Panc1 (cell line): ENCODE measurements around the gene TSNAX. TPM values are rescaled to one million over a fixed set of nuclear protein-coding genes. Genes with fewer than 3 reads are reported as not detected.

Experiments
- ATAC-seq: fragments of 200-7000 bp; cut with Tn5 transposase; 2 replicates; pipeline ENCODE4 v1.9.1; 2020; ENCODE audit warnings: mild to moderate bottlenecking, moderate library complexity
- Bru-seq: library from RNA; stranded (reverse); fragments of 400-500 nt; gene quantifications from one replicate; lab custom pipeline; 2021; lab: Mats Ljungman, UMichigan
- BruChase-seq, 2 experiments: library from RNA; stranded (reverse); fragments of 400-500 nt; gene quantifications; one replicate each; lab custom pipeline; 2021; lab: Mats Ljungman, UMichigan
- BruUV-seq: library from RNA; stranded (reverse); fragments of 400-500 nt; replicated peaks from 2 replicates; lab custom pipeline; 2021; lab: Mats Ljungman, UMichigan
- CTCF ChIA-PET: fragments of 300-600 bp; sonication (Branson Sonifier 250); formaldehyde crosslinking; loops from one replicate; lab custom pipeline; 2022; ENCODE audit warnings: antibody characterized with exemption; lab: Charles Lee
- POLR2A ChIA-PET: fragments of 300-600 bp; sonication (Branson Sonifier 250); formaldehyde crosslinking; loops from one replicate; lab custom pipeline; 2022; ENCODE audit warnings: antibody characterized with exemption; lab: Charles Lee
- DNase-seq: peaks from one replicate; pipeline ENCODE4 v3.0.0-alpha.2; 2010; ENCODE audit warnings: low read depth, low spot score
- H3K27ac ChIP-seq: 2 replicates; pipeline ENCODE4 v1.5.1; 2011; ENCODE audit warnings: mild to moderate bottlenecking, low read length, inconsistent platforms
- H3K27me3 ChIP-seq: fragments of 200-500 bp; sonication (Bioruptor generic); 2 replicates; pipeline ENCODE4 v1.6.0; 2014; ENCODE audit warnings: low read length, inconsistent platforms; ENCODE audit not compliant: control insufficient read depth, insufficient read depth
- H3K36me3 ChIP-seq: fragments of 200-500 bp; sonication (Bioruptor generic); 2 replicates; pipeline ENCODE4 v1.5.1; 2014; ENCODE audit warnings: inconsistent platforms, mild to moderate bottlenecking, low read length, moderate library complexity; ENCODE audit not compliant: control insufficient read depth, insufficient read depth
- H3K4me1 ChIP-seq: 2 replicates; pipeline ENCODE4 v1.5.1; 2011; ENCODE audit warnings: inconsistent platforms, mild to moderate bottlenecking, low read length, moderate library complexity; ENCODE audit not compliant: control insufficient read depth, insufficient read depth
- H3K4me3 ChIP-seq, 2 experiments: 2 replicates each; pipeline ENCODE4 v1.5.1; 2011 to 2012; ENCODE audit warnings: low read depth in 2 of 2, low read length in 2 of 2, mild to moderate bottlenecking in 2 of 2, inconsistent platforms in 1 of 2, moderate library complexity in 1 of 2
- H3K9me3 ChIP-seq: fragments of 200-500 bp; sonication (Bioruptor generic); 2 replicates; pipeline ENCODE4 v1.5.1; 2014; ENCODE audit warnings: low read depth, mild to moderate bottlenecking, inconsistent platforms, low read length, moderate library complexity; ENCODE audit not compliant: control insufficient read depth, insufficient read depth
- POLR2AphosphoS5 ChIP-seq: IDR thresholded peaks from 2 replicates; pipeline ENCODE4 v1.6.1; 2012; ENCODE audit warnings: mild to moderate bottlenecking, low read depth, low read length, moderate library complexity
- SIN3A ChIP-seq: IDR thresholded peaks from 2 replicates; pipeline ENCODE4 v1.6.1; 2012; ENCODE audit warnings: low read depth, mild to moderate bottlenecking, low read length, moderate library complexity, borderline replicate concordance; ENCODE audit not compliant: insufficient read depth
- TCF7L2 ChIP-seq: IDR thresholded peaks from 2 replicates; pipeline ENCODE4 v1.6.1; 2011; ENCODE audit warnings: mild to moderate bottlenecking, low read depth, low read length, inconsistent platforms
- in situ Hi-C: cut with HindIII; loops from 2 replicates; pipeline ENCODE4 v1.10.0; 2016; ENCODE audit warnings: low sequenced_read_pairs, low pct_unique_long_range_greater_than_20kb
- intact Hi-C: fragments of 100-400 bp; cut with micrococcal nuclease; formaldehyde crosslinking; loops from one replicate; pipeline ENCODE4 v1.10.0; 2022; ENCODE audit not compliant: unreplicated experiment
- long read RNA-seq: library from polyadenylated mRNA; unstranded; transcript quantifications from one replicate; pipeline ENCODE4 v2.0.0, GENCODE V29; 2021; ENCODE audit not compliant: unreplicated experiment
- polyA plus RNA-seq: library from polyadenylated mRNA; unstranded; fragments of >200 nt; gene quantifications from one replicate; pipeline ENCODE4 v1.2.1, GENCODE V29; 2012; ENCODE audit warnings: missing spikeins; ENCODE audit not compliant: insufficient read length
- total RNA-seq: library from RNA; stranded (reverse); gene quantifications from one replicate; pipeline ENCODE4 v1.2.1, GENCODE V29; 2021; ENCODE audit not compliant: unreplicated experiment
- TF ChIP-seq, protein P1 (sequence below), 2 experiments: IDR thresholded peaks; 2 replicates each; pipeline ENCODE4 v1.6.1; 2011 to 2012; ENCODE audit warnings: low read depth in 2 of 2, control low read depth in 1 of 2, low read length in 1 of 2, mild to moderate bottlenecking in 1 of 2, moderate library complexity in 1 of 2; ENCODE audit not compliant: insufficient read depth in 1 of 2
- TF ChIP-seq, protein P2 (sequence below): fragments of 450-650 bp; IDR thresholded peaks from 2 replicates; pipeline ENCODE4 v1.5.1; 2017; ENCODE audit warnings: mild to moderate bottlenecking

The TSNAX gene, protein sequence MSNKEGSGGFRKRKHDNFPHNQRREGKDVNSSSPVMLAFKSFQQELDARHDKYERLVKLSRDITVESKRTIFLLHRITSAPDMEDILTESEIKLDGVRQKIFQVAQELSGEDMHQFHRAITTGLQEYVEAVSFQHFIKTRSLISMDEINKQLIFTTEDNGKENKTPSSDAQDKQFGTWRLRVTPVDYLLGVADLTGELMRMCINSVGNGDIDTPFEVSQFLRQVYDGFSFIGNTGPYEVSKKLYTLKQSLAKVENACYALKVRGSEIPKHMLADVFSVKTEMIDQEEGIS
- total RNA-seq (40.0 TPM), Bru-seq, nascent RNA (percentile 95 among the genes with signal in this experiment), BruChase-seq, experiment 1, labeled RNA remaining after a 2-hour chase (percentile 99 among the genes with signal in this experiment), BruChase-seq, experiment 2, labeled RNA remaining after a 6-hour chase (percentile 99 among the genes with signal in this experiment)
- polyA plus RNA-seq: 20.5 TPM
- long read RNA-seq, transcript TSNAX-201 (6 exons, 2,650 nt): major isoform, 51 of 65 reads
- long read RNA-seq, partial matches to known transcripts: 10 of 65 reads
- long read RNA-seq, other reads (novel, unspliced or antisense): 3 of 65 reads

DNA sequence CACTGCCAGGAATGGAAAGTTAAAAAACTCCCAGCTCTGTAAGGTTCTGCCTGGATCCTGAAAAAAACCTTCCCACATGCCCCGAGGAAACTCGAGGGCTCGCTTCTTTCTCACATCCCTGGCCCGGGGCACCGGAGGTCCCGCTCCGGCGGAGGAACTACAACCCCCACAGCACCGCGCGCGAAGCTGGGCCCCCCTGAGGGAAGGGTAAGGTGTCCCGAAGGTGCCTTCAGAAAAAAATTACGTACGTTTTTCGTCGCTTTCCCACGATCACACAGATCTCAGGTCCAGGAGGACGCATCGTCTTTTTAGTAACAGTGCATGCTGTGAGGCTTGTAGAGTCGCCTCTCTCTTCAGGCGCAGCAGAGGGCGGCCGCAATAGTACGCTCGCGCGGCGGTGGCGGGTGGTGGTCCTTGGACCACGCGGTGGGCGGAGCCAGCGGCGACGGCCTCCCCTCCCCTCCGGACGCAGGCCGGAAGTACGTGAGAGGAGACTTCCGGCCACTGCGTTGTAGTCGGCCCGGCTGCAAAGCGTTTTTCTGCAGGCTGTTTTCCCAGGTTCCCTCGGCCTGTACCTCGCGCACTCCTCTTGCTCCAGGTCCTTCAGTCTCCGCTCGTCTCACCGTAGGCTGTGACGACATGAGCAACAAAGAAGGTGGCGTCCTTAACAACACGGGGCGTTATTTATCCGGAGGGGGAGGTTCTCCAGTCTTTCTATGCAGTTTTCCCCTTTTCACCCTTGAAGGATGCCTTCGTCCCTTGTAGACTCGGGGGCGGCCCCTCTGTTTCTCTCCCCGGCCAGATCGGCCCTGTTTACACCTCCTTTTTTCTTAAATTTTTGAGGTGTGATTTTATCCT is at the start of gene TSNAX:
Gene TSNAX, plus strand, starts transcription at position 498 of the 858 bp plus-strand sequence. Its CDS starts 142 bp downstream, at position 640.
- in situ Hi-C loops: no loop called here
- Histone ChIP-seq H3K4me1 (peaks cover 9% of the 10 kb centered on the region), H3K27ac (peak within 1 kb of the TSS; percentile 97), H3K9me3 (no peaks in the 10 kb centered on the region), H3K4me3 (peak within 1 kb of the TSS; percentile 92 to 96), H3K36me3 (peaks cover 16% of the 10 kb centered on the region), H3K27me3 (no peaks in the 10 kb centered on the region)
- CTCF ChIA-PET: interaction anchor here (0.6 kb wide), 1 partner anchor 301 kb away, joined by 7 read pairs; no protein-coding TSS in a partner anchor
- ATAC-seq (peak; percentile 99), DNase-seq (peak; percentile 86)
- BruUV-seq: no TSS peak
- POLR2A ChIA-PET: no interaction called here
- intact Hi-C loops: loop anchor here (2.0 kb wide), 1 partner anchor 106 kb away; the partner anchor contains the start of gene EGLN1
- peak; percentile 52; the same call in 1 of the 2 replicates for TF ChIP-seq SIN3A
- peak; percentile 95 for TF ChIP-seq POLR2AphosphoS5
- TF ChIP-seq TCF7L2: 0 out of 2 replicates have a peak, but pooled peaks have one; percentile 37
- TF ChIP-seq, protein P1, sequence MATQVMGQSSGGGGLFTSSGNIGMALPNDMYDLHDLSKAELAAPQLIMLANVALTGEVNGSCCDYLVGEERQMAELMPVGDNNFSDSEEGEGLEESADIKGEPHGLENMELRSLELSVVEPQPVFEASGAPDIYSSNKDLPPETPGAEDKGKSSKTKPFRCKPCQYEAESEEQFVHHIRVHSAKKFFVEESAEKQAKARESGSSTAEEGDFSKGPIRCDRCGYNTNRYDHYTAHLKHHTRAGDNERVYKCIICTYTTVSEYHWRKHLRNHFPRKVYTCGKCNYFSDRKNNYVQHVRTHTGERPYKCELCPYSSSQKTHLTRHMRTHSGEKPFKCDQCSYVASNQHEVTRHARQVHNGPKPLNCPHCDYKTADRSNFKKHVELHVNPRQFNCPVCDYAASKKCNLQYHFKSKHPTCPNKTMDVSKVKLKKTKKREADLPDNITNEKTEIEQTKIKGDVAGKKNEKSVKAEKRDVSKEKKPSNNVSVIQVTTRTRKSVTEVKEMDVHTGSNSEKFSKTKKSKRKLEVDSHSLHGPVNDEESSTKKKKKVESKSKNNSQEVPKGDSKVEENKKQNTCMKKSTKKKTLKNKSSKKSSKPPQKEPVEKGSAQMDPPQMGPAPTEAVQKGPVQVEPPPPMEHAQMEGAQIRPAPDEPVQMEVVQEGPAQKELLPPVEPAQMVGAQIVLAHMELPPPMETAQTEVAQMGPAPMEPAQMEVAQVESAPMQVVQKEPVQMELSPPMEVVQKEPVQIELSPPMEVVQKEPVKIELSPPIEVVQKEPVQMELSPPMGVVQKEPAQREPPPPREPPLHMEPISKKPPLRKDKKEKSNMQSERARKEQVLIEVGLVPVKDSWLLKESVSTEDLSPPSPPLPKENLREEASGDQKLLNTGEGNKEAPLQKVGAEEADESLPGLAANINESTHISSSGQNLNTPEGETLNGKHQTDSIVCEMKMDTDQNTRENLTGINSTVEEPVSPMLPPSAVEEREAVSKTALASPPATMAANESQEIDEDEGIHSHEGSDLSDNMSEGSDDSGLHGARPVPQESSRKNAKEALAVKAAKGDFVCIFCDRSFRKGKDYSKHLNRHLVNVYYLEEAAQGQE (IDR thresholded peaks at IDR 0.05; ENCODE audit: insufficient read depth in 1 of 2, low read depth in 2 of 2, low read length in 1 of 2): no peak
- TF ChIP-seq, protein P2, sequence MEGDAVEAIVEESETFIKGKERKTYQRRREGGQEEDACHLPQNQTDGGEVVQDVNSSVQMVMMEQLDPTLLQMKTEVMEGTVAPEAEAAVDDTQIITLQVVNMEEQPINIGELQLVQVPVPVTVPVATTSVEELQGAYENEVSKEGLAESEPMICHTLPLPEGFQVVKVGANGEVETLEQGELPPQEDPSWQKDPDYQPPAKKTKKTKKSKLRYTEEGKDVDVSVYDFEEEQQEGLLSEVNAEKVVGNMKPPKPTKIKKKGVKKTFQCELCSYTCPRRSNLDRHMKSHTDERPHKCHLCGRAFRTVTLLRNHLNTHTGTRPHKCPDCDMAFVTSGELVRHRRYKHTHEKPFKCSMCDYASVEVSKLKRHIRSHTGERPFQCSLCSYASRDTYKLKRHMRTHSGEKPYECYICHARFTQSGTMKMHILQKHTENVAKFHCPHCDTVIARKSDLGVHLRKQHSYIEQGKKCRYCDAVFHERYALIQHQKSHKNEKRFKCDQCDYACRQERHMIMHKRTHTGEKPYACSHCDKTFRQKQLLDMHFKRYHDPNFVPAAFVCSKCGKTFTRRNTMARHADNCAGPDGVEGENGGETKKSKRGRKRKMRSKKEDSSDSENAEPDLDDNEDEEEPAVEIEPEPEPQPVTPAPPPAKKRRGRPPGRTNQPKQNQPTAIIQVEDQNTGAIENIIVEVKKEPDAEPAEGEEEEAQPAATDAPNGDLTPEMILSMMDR: no peak

DNA sequence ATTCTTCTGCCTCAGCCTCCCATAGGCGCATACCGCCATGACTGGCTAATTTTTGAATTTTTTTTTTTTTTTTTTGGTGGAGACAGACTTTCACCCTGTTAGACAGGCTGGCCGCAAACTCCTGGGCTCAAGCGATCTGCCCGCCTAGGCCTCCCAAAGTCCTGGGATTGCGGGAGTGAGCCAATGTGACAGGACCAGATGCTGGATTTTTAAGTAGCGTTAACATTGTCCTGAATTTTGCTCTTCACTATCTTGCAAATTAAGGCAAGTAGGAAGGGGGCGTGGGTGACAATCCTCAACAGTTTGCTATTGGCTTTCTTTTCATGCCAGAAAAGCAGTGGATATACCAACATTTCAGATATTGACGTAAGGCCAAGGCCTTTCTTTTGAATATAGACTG is 49.7 kb upstream of the TSNAX start:
- DNase-seq: no peak
- no peak for TF ChIP-seq TCF7L2
- no peak for TF ChIP-seq POLR2AphosphoS5
- TF ChIP-seq SIN3A: no peak
- TF ChIP-seq, protein P1 (IDR thresholded peaks at IDR 0.05; ENCODE audit: insufficient read depth in 1 of 2, low read depth in 2 of 2, low read length in 1 of 2): no peak
- TF ChIP-seq, protein P2: no peak
- in situ Hi-C loops: no loop called here
- intact Hi-C loops: no loop called here
- BruUV-seq: no TSS peak
- ChIA-PET POLR2A (no interaction called here), CTCF (no interaction called here)
- ATAC-seq: no peak
- H3K27me3 ChIP-seq: no peaks in the 10 kb centered on the region
- H3K4me1 ChIP-seq: no peaks in the 10 kb centered on the region
- no peak overlapping the region for H3K27ac ChIP-seq
- no peak overlapping the region for H3K4me3 ChIP-seq
- no peaks in the 10 kb centered on the region for H3K9me3 ChIP-seq
- no peaks in the 10 kb centered on the region for H3K36me3 ChIP-seq
